Neural progenitor cell (in vitro differentiated cells): ENCODE measurements around the gene MAGI1. TPM values are rescaled to one million over a fixed set of nuclear protein-coding genes. Genes with fewer than 3 reads are reported as not detected.
A peak's percentile ranks its signal among the peaks of the same experiment; 100 is the strongest.

Experiments
- DNase-seq: peaks from one replicate; pipeline ENCODE4 v3.0.0-alpha.2; 2016; ENCODE audit warnings: low spot score
- H2AFZ ChIP-seq: fragments of 200-600 bp; sonication (generic); replicated peaks from 2 replicates; pipeline ENCODE4 v1.6.1; 2016; ENCODE audit warnings: antibody characterized with exemption
- H3F3A ChIP-seq: fragments of 200-600 bp; sonication (generic); 2 replicates; pipeline ENCODE4 v1.6.1; 2016; ENCODE audit warnings: antibody characterized with exemption, low read depth
- H3K27ac ChIP-seq: fragments of 200-600 bp; sonication (generic); 2 replicates; pipeline ENCODE4 v1.5.1; 2016; ENCODE audit warnings: mild to moderate bottlenecking
- H3K27me3 ChIP-seq: fragments of 200-600 bp; sonication (generic); 2 replicates; pipeline ENCODE4 v1.6.1; 2016; ENCODE audit warnings: mild to moderate bottlenecking, moderate library complexity
- H3K36me3 ChIP-seq: fragments of 200-600 bp; sonication (generic); 2 replicates; pipeline ENCODE4 v1.5.1; 2016
- H3K4me1 ChIP-seq: fragments of 200-600 bp; sonication (generic); 2 replicates; pipeline ENCODE4 v1.6.1; 2016; ENCODE audit warnings: mixed run types
- H3K4me2 ChIP-seq: fragments of 200-600 bp; sonication (generic); 2 replicates; pipeline ENCODE4 v1.6.1; 2016
- H3K4me3 ChIP-seq: fragments of 200-600 bp; sonication (generic); 2 replicates; pipeline ENCODE4 v1.5.1; 2016
- H3K79me2 ChIP-seq: fragments of 200-600 bp; sonication (generic); 2 replicates; pipeline ENCODE4 v1.6.1; 2016; ENCODE audit warnings: low read depth
- H3K9ac ChIP-seq: fragments of 200-600 bp; sonication (generic); 2 replicates; pipeline ENCODE4 v1.6.1; 2016
- H3K9me3 ChIP-seq: fragments of 200-600 bp; sonication (generic); 2 replicates; pipeline ENCODE4 v1.5.1; 2016; ENCODE audit warnings: low read depth
- H4K20me1 ChIP-seq: fragments of 200-600 bp; sonication (generic); 2 replicates; pipeline ENCODE4 v1.6.1; 2016; ENCODE audit warnings: low read depth
- H3K27ac Mint-ChIP-seq: 3 replicates; pipeline ENCODE4 v1.8.0; 2021; ENCODE audit warnings: mixed read lengths
- H3K27me3 Mint-ChIP-seq: 2 replicates; pipeline ENCODE4 v1.8.0; 2022; ENCODE audit warnings: low read depth, mild to moderate bottlenecking, inconsistent platforms, moderate library complexity, mixed read lengths; ENCODE audit not compliant: insufficient read depth
- H3K36me3 Mint-ChIP-seq: 3 replicates; pipeline ENCODE4 v1.8.0; 2021; ENCODE audit warnings: mixed read lengths
- H3K4me1 Mint-ChIP-seq: 3 replicates; pipeline ENCODE4 v1.8.0; 2021; ENCODE audit warnings: mixed read lengths
- H3K4me3 Mint-ChIP-seq: 3 replicates; pipeline ENCODE4 v1.8.0; 2021; ENCODE audit warnings: mild to moderate bottlenecking, moderate library complexity, mixed read lengths
- H3K9me3 Mint-ChIP-seq: 3 replicates; pipeline ENCODE4 v1.8.0; 2020; ENCODE audit warnings: mixed read lengths
- EZH2 ChIP-seq: fragments of 200-600 bp; sonication (generic); IDR thresholded peaks from 2 replicates; pipeline ENCODE4 v1.6.1; 2017; ENCODE audit warnings: antibody characterized with exemption, mild to moderate bottlenecking, moderate library complexity
- EZH2phosphoT487 ChIP-seq: fragments of 200-600 bp; sonication (generic); IDR thresholded peaks from 2 replicates; pipeline ENCODE4 v1.6.1; 2017; ENCODE audit warnings: antibody characterized with exemption
- total RNA-seq: library from RNA; depleted of rRNA; stranded (reverse); fragments of >200 nt; gene quantifications from 2 replicates; pipeline ENCODE4 v1.2.3, GENCODE V29; 2015; ENCODE audit warnings: low replicate concordance
- TF ChIP-seq, protein P1 (sequence below): fragments of 200-600 bp; sonication (generic); IDR thresholded peaks from 2 replicates; pipeline ENCODE4 v1.5.1; 2017; ENCODE audit warnings: antibody characterized with exemption, mild to moderate bottlenecking

MAGI1 gene
- total RNA-seq, 1 donor from 2014 or later: 40.6 TPM

DNA sequence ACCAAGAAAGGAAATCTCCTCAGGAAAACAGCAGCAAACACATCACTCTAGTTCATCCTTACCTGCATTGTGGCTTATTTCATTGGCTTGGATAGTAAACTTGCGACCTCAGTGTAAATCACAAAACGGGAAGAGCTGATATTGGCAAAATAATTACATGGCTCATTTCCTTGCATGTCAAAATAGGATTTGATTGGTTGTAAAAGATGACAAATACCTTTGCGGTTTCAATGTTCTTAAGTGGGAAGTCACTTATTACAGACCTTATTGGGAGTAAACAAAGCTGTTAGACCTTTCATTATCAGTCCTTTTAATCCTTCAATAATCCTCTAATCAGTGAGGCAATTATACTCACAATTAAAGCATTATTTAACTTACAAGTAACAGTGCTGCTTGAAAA lies 590.6 kb downstream of the MAGI1 start:
- no peak overlapping the region for H3K27ac Mint-ChIP-seq
- peaks cover 16% of the 10 kb centered on the region for H3K4me1 Mint-ChIP-seq

DNA sequence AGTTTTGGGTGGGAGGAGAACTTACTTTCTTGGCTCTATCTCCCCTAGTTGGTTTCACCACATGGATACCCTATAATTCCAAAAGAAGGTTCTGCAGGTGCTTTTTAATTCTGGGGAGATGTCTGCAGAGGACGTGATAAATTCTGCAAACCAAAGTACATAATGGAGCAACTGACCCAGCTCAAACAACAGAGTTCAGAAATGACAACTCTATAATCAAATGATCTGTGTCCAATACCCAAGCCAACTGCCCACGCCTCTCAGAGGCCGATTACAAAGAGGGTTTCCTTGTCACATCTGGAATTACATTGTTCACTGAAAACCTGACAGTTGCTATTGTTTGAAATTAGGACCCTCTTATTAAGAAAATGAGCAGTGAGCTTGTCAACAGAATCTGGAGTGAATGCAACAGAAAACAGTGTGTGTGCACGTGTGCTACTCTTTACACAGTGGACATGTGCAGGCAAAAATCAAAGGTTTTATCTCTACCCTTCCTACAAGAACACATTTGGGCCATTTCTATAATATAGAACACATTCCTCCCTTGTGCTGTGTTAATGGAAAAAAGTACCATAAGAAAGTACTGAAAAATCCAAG lies 593.0 kb downstream of the MAGI1 start:
- no peak for TF ChIP-seq EZH2
- TF ChIP-seq EZH2phosphoT487: no peak
- TF ChIP-seq, protein P1, sequence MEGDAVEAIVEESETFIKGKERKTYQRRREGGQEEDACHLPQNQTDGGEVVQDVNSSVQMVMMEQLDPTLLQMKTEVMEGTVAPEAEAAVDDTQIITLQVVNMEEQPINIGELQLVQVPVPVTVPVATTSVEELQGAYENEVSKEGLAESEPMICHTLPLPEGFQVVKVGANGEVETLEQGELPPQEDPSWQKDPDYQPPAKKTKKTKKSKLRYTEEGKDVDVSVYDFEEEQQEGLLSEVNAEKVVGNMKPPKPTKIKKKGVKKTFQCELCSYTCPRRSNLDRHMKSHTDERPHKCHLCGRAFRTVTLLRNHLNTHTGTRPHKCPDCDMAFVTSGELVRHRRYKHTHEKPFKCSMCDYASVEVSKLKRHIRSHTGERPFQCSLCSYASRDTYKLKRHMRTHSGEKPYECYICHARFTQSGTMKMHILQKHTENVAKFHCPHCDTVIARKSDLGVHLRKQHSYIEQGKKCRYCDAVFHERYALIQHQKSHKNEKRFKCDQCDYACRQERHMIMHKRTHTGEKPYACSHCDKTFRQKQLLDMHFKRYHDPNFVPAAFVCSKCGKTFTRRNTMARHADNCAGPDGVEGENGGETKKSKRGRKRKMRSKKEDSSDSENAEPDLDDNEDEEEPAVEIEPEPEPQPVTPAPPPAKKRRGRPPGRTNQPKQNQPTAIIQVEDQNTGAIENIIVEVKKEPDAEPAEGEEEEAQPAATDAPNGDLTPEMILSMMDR: no peak
- H3F3A ChIP-seq: peaks cover 9% of the 10 kb centered on the region
- H3K79me2 ChIP-seq: no peaks in the 10 kb centered on the region
- Mint-ChIP-seq H3K4me1 (peaks cover 16% of the 10 kb centered on the region), H3K27ac (no peak overlapping the region), H3K4me3 (no peak overlapping the region), H3K36me3 (no peaks in the 10 kb centered on the region), H3K27me3 (no peaks in the 10 kb centered on the region), H3K9me3 (no peaks in the 10 kb centered on the region)
- H3K4me2 ChIP-seq: no peak overlapping the region
- no peak overlapping the region for H3K9ac ChIP-seq
- H3K9me3 ChIP-seq: no peaks in the 10 kb centered on the region
- no peak overlapping the region for H3K27ac ChIP-seq
- H3K4me1 ChIP-seq: peaks cover 10% of the 10 kb centered on the region
- H3K36me3 ChIP-seq: no peaks in the 10 kb centered on the region
- H4K20me1 ChIP-seq: peaks cover 15% of the 10 kb centered on the region
- H2AFZ ChIP-seq: no peak overlapping the region
- H3K4me3 ChIP-seq: no peak overlapping the region
- no peak for DNase-seq
- no peaks in the 10 kb centered on the region for H3K27me3 ChIP-seq

More for the DNA sequence above, 590.6 kb downstream of the MAGI1 start:
- Histone ChIP-seq H3K27me3 (no peaks in the 10 kb centered on the region), H2AFZ (no peak overlapping the region), H3K4me1 (peaks cover 10% of the 10 kb centered on the region), H3K9me3 (no peaks in the 10 kb centered on the region), H3F3A (peaks cover 6% of the 10 kb centered on the region), H3K36me3 (no peaks in the 10 kb centered on the region), H3K27ac (no peak overlapping the region), H3K79me2 (no peaks in the 10 kb centered on the region), H3K4me2 (no peak overlapping the region), H4K20me1 (peaks cover 15% of the 10 kb centered on the region), H3K4me3 (no peak overlapping the region), H3K9ac (no peak overlapping the region)
- no peaks in the 10 kb centered on the region for H3K9me3 Mint-ChIP-seq
- DNase-seq: peak; percentile 7
- no peak overlapping the region for H3K4me3 Mint-ChIP-seq
- H3K36me3 Mint-ChIP-seq: no peaks in the 10 kb centered on the region
- H3K27me3 Mint-ChIP-seq: no peaks in the 10 kb centered on the region
- no peak for TF ChIP-seq EZH2phosphoT487
- TF ChIP-seq, protein P1: no peak
- TF ChIP-seq EZH2: no peak

DNA sequence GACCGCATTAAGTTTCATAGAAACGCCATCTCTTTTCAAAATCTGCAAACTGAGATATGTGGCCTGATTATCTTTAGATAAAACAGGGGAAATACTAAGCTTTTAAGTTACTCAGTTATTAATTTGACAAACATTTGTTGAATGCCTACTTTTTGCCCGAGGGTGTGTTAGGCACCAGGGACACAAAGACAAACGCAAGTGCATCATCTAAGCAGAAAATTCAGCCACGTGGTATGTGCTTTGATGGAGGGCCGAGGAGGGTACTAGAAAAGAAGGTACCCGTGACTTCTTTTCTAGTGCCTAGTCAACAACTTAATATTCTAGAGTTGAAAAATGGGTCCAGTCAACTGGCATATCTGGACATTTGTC lies 594.3 kb downstream of the MAGI1 start:
- no peak for TF ChIP-seq EZH2
- TF ChIP-seq EZH2phosphoT487: no peak
- TF ChIP-seq, protein P1: no peak
- Histone ChIP-seq H3K4me2 (no peak overlapping the region), H3F3A (peaks cover 13% of the 10 kb centered on the region), H3K27me3 (no peaks in the 10 kb centered on the region), H3K79me2 (no peaks in the 10 kb centered on the region), H4K20me1 (peaks cover 15% of the 10 kb centered on the region), H3K9ac (no peak overlapping the region), H2AFZ (no peak overlapping the region), H3K36me3 (no peaks in the 10 kb centered on the region), H3K4me3 (no peak overlapping the region), H3K4me1 (peaks cover 18% of the 10 kb centered on the region), H3K9me3 (no peaks in the 10 kb centered on the region), H3K27ac (no peak overlapping the region)
- no peak overlapping the region for H3K27ac Mint-ChIP-seq
- no peaks in the 10 kb centered on the region for H3K36me3 Mint-ChIP-seq
- H3K9me3 Mint-ChIP-seq: no peaks in the 10 kb centered on the region
- DNase-seq: no peak
- H3K4me3 Mint-ChIP-seq: no peak overlapping the region
- H3K4me1 Mint-ChIP-seq: peaks cover 20% of the 10 kb centered on the region
- H3K27me3 Mint-ChIP-seq: no peaks in the 10 kb centered on the region
